ENCODE measurements around the gene STX1B. TPM values are rescaled to one million over a fixed set of nuclear protein-coding genes. Genes with fewer than 3 reads are reported as not detected.

STX1B gene
- total RNA-seq, 4 donors from 2014 or later = 0.13 to 0.36 TPM; not detected in 2

- no peaks in the 10 kb centered on the region for H3K36me3 ChIP-seq
- in situ Hi-C loops (cut with MboI; ENCODE audit: low sequenced_read_pairs in 4 of 4) (loop anchor here in 2 of 4 donors (25.0 kb wide), 2 partner anchors 161 to 861 kb away; partner anchors contain the start of genes PRSS36 (in 1 of the 2) and ZNF267 (in 1 of the 2)), intact Hi-C loops (cut with DNase I; ENCODE audit: low total_unique reads) (no loop called here)
- H3K27ac ChIP-seq = no peak overlapping the region
- no peak for DNase-seq
- H3K27me3 ChIP-seq = peaks cover 0 to 8% (median 3%) of the 10 kb centered on the region in 3 donors
- H3K4me3 ChIP-seq = no peak overlapping the region
- H3K4me1 ChIP-seq = peaks cover 0 to 12% of the 10 kb centered on the region in 2 donors
- no peak for ATAC-seq
- H3K9me3 ChIP-seq = no peaks in the 10 kb centered on the region
- TF ChIP-seq CTCF (IDR thresholded peaks at IDR 0.05 in 4 of 5, conservative IDR thresholded peaks at IDR 0.05 in 1 of 5) (no peak), POLR2A (IDR thresholded peaks at IDR 0.05) (no peak)
These were observed 9.6 kb downstream of the STX1B start for GRCh38 chr16:31000671-31001382.

- Histone ChIP-seq H3K27me3 (peaks cover 0 to 8% (median 3%) of the 10 kb centered on the region in 3 donors), H3K9me3 (no peaks in the 10 kb centered on the region), H3K27ac (no peak overlapping the region), H3K4me3 (no peak overlapping the region), H3K36me3 (no peaks in the 10 kb centered on the region), H3K4me1 (peaks cover 0 to 12% of the 10 kb centered on the region in 2 donors)
- intact Hi-C loops (cut with DNase I; ENCODE audit: low total_unique reads) (no loop called here), in situ Hi-C loops (cut with MboI; ENCODE audit: low sequenced_read_pairs in 4 of 4) (loop anchor here in 3 of 4 donors (25.0 kb wide), 4 partner anchors 88 to 863 kb away; partner anchors contain the start of genes ZNF267 (in 3 of the 3), COX6A2 (in 1 of the 3), PRSS36 (in 1 of the 3) and PRSS53 (in 1 of the 3))
- DNase-seq = no peak
- no peak for ATAC-seq
- TF ChIP-seq POLR2A (IDR thresholded peaks at IDR 0.05) (no peak), CTCF (IDR thresholded peaks at IDR 0.05 in 4 of 5, conservative IDR thresholded peaks at IDR 0.05 in 1 of 5) (no peak)
These were observed 11.3 kb downstream of the STX1B start for GRCh38 chr16:30998852-30999761.

- in situ Hi-C loops (cut with MboI; ENCODE audit: low sequenced_read_pairs in 4 of 4) (loop anchor here in 3 of 4 donors (25.0 kb wide), 4 partner anchors 89 to 864 kb away; partner anchors contain the start of genes ZNF267 (in 3 of the 3), COX6A2 (in 1 of the 3), PRSS36 (in 1 of the 3) and PRSS53 (in 1 of the 3)), intact Hi-C loops (cut with DNase I; ENCODE audit: low total_unique reads) (loop anchor here (2.0 kb wide), 1 partner anchor 35 kb away; the partner anchor contains the start of gene STX4)
- H3K4me3 ChIP-seq = peak overlapping the region; percentile 53 to 96 (median 66)
- H3K27ac ChIP-seq = peak overlapping the region; percentile 59 to 78 (median 76)
- peak in 1 of 2 donors; percentile 6 for ATAC-seq
- H3K9me3 ChIP-seq = no peaks in the 10 kb centered on the region
- peaks cover 0 to 12% of the 10 kb centered on the region in 2 donors for H3K4me1 ChIP-seq
- TF ChIP-seq POLR2A (IDR thresholded peaks at IDR 0.05) = no peak
- no peak for TF ChIP-seq CTCF (IDR thresholded peaks at IDR 0.05 in 4 of 5, conservative IDR thresholded peaks at IDR 0.05 in 1 of 5)
- no peak for DNase-seq
- H3K36me3 ChIP-seq = no peaks in the 10 kb centered on the region
- peaks cover 0 to 8% (median 3%) of the 10 kb centered on the region in 3 donors for H3K27me3 ChIP-seq
These were observed 12.4 kb downstream of the STX1B start for GRCh38 chr16:30997725-30998711.
